GM19240 (cell line): ENCODE measurements around the gene DNASE1.

Source experiments
- DNase-seq: peaks from one replicate; pipeline ENCODE4 v3.0.0; 2011; ENCODE audit warnings: low spot score; ENCODE audit not compliant: insufficient read length

Gene DNASE1

GRCh38 chr16:3695610-3696369 lies 41.3 kb downstream of the DNASE1 start:
- no peak for DNase-seq

GRCh38 chr16:3696425-3697218 lies 42.1 kb downstream of the DNASE1 start:
- DNase-seq, result no peak

- no peak for DNase-seq
These were observed 44.5 kb downstream of the DNASE1 start for GRCh38 chr16:3698941-3699340.

GRCh38 chr16:3701531-3701930 lies 47.0 kb downstream of the DNASE1 start:
- no peak for DNase-seq

- no peak for DNase-seq
These were observed 47.6 kb downstream of the DNASE1 start for GRCh38 chr16:3702082-3702481.

GRCh38 chr16:3706253-3707012 lies 51.9 kb downstream of the DNASE1 start:
- DNase-seq, result no peak
